Measurements from ENCODE around the gene STK32B.

STK32B gene

GRCh38 chr4:5479518-5480060, 428.3 kb downstream of the STK32B start:
- no peak for DNase-seq

GRCh38 chr4:5488413-5488812, 437.1 kb downstream of the STK32B start:
- DNase-seq, result no peak

- DNase-seq, result no peak
These were observed 438.0 kb downstream of the STK32B start for GRCh38 chr4:5489260-5489659.

GRCh38 chr4:5497489-5497888, 446.2 kb downstream of the STK32B start:
- no peak for DNase-seq

GRCh38 chr4:5500165-5500564, 448.9 kb downstream of the STK32B start:
- no peak for DNase-seq

DNA sequence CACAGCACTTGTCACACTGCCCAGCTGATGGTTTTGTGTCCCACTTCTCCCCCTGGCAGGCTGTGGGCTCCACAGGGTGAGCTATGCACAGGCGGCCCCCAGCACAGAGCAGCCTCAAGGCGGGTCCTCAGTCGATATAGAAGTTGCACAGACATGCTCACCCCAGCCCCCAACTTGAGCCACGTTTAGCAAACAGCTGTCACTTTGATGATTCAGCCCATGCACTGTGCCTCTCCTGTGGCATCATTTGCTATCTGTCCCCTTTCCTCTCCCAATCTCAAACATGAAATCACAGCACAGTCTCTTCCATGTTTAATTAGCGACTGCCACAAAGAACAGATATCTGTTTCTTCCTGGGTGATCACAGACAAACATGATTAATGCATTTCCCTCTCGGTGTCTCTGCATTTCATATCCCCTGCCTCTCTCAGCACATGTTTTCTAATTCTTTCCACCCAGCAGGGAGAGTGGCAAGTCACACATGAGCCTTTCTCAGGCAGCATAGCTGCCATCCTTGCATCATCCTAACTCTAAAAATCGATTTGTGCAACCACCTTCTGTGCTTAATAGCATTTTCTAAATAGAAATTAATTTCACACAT, 452.2 kb downstream of the STK32B start:
- DNase-seq, result no peak

DNA sequence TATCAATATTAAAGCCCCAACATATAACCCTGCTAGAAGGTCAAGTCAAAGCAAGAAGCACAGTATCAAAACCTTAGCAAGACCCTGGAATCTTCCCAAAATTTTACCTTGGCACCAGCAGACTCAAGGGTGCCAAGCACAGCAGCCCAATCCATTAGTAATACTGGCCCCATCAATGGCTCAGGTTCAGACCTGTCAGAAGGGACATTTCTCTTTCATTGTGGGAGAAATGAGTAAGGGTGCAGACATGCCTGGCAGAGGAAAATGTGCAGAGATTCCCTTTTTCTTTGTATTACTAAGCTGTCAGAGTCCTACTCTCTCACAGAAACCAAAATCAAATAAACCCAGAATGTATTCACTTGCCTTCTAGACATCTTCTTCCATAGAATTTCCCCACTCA, 453.2 kb downstream of the STK32B start:
- DNase-seq, result no peak

DNA sequence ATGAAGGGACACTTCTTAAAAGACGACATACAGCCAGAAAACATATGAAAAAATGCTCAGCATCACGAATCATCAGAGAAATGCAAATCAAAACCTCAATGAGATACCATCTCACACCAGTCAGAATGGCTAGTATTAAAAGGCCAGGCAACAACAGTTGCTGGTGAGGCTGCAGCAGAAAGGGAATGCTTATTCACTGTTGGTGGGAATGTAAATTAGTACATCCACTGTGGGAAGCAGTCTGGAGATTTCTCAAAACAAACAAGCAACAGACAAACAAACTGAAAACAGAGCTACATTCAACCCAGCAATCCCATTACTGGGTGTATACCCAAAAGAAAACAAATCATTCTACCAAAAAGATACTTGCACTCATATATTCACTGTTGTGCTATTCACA, 459.2 kb downstream of the STK32B start:
- no peak for DNase-seq

DNA sequence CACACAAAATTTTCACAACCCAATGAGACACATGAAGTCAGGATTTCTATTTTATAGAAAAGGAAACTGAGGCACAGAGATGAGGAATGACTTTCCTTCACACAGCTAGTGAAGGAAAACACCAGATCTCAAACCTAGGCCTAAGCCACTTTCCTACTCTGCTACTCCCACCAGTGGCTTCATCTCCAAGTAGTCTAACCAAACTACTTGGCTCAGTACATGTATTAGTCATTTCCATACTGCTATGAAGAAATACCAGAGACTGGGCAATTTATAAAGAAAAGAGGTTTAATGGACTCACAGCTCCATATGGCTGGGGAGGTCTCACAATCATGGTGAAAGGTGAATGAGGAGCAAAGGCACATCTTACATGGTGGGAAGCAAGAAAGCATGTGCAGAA, 460.5 kb downstream of the STK32B start:
- DNase-seq, result no peak

DNA sequence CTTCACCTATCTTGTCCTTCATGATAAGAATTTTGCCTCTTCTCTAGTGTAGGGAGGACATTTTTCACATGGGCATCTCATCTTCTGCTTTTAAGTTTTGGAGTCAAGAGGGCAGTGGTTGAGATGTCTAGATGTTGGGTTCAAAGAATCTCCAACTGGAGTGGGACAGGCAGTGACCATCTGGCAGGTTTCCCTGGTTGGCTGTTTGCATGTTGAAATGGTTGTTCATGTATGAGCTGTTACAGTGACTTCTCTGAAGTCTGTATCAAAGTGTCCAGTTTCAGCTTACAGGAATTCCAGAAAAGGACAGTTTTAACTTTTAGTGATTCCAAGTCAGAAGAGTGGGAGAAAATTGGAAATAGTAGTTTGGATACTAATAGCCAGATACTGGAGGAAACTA, 464.4 kb downstream of the STK32B start:
- no peak for DNase-seq

- DNase-seq, result no peak
These were observed 466.1 kb downstream of the STK32B start for GRCh38 chr4:5517372-5517771.

DNA sequence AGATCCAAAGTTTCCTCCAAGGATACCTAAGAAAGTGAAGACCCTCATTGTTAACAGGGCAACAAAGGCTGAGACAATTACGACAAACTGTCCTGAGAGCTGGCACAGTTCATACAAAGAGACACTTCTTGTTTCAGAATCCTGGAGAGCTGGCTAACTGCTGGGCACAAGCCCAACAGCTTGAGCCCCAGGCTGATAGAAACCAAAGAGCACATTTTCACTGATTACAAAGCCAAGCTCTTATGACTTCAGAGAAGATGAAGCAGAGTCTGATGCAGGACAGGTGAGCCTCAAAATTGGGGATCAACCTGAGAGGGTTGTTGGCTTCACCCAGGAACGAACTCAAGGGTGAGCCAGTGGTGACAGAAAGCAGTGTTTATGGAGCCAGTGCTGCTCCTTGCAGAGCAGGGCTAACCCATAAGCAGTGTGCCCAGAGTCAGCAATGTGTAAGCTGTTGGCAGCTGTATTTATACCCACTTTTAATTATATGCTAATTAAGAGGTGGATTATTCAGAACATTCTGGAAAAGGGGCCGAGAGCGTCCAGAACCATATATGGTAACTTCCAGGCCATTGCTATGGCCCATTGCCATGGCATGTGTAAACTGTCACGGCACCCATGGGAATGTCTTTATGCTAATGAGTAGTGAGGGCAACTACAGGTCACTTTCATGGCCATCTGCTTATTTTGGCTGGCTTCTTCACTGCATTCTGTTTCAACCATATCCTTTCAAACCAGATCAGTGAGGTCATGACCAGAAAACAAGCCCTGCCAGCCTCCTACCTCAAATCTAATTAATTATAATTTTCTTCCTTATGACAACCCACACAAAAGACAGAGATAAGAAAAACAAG, 473.4 kb downstream of the STK32B start:
- no peak for DNase-seq

GRCh38 chr4:5526080-5526846, 475.0 kb downstream of the STK32B start:
- DNase-seq, result no peak

DNA sequence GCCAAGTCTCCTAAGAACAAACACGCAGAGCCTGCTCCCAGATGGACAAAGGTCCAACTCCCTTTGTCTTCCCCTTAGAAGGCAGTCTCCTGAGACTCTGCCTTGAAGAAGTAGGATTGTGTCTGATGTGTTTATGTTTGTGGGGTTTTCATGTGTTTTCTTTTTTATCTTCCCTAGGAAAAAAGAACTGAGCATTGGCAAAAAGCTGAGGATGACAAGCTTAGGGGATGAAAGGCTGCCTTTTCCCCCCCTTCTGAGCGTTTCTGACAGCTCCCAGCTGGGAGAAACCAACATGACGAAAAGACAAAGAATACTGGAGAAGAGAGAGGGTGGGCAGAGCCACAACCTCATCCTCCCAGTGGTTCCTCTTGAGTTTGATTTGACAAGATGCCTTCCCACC, 475.9 kb downstream of the STK32B start:
- no peak for DNase-seq

DNA sequence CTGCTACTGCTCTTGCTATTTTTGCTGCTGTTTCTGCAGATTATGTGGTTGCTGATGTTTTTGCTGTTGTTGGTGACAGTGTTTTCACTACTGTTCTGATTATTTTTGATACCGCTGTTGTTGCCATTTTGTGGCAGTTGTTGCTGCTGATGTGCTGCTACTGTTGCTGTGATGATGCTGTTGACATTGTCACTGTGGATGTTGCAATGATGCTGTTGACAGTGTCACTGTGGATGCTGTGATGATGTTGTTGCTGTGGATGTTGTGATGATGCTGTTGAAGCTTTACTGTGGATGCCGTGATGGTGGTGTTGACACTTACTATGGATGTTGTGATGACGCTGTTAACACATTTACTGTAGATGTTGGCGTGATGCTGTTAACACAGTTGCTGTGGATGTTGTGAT, 476.8 kb downstream of the STK32B start:
- DNase-seq, result no peak

DNA sequence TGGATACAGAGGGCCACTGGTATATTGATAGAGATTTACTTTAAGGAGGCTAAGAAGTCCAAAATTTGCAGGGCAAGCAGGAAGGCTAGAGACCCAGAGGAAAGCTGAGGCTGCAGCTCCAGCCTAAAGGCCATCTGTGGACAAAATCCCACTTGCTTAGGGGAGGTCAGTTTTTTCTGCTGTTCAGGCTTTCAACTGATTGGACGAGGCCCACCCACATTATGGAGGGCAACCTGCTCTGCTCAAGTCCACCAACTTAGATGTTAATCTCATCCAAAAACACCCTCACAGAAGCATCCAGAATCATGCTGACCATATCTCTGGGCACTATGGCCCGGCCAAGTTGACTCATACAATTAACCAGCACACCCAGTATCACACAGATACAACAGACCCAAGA, 480.8 kb downstream of the STK32B start:
- no peak for DNase-seq

DNA sequence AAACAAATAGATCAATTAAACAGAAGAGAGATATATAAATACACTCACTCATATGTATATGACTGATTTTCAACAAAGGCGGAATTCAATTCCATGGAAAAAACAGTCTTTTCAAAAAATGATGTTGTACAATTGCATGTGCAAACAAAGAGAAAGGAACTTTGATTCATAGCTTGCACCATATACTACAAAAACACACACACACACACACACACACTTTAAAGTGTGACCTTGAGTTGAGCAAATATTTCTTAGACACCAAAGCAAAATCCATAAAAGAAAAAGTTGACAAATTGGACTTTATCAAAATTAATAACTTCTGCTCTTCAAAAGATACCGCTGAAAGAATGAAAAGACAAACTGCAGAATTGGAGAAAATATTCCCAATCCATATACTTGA, 488.3 kb downstream of the STK32B start:
- DNase-seq, result no peak

GRCh38 chr4:5541169-5541568, 489.9 kb downstream of the STK32B start:
- no peak for DNase-seq

DNA sequence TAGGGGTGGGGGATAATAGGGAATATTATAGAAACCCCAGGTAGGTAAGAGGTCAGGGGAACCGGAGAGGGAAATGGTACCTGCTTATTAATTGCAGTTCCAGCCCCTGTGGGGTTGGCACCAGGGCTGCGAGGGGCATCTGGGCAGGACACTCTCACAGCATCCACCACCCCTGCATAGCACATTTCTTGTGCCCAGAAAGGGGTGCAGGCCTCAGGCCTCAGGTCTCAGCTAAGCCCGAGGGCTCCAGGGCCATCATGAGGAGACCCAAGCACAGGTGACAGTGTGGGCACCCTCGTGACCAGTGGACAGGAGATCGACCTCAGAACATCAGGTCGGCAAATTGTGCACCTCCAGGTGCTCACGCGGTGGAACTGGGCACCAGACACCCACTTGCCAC, 492.4 kb downstream of the STK32B start:
- DNase-seq, result no peak

GRCh38 chr4:5544762-5545161, 493.5 kb downstream of the STK32B start:
- DNase-seq, result no peak

GRCh38 chr4:5545271-5545670, 494.0 kb downstream of the STK32B start:
- no peak for DNase-seq

DNA sequence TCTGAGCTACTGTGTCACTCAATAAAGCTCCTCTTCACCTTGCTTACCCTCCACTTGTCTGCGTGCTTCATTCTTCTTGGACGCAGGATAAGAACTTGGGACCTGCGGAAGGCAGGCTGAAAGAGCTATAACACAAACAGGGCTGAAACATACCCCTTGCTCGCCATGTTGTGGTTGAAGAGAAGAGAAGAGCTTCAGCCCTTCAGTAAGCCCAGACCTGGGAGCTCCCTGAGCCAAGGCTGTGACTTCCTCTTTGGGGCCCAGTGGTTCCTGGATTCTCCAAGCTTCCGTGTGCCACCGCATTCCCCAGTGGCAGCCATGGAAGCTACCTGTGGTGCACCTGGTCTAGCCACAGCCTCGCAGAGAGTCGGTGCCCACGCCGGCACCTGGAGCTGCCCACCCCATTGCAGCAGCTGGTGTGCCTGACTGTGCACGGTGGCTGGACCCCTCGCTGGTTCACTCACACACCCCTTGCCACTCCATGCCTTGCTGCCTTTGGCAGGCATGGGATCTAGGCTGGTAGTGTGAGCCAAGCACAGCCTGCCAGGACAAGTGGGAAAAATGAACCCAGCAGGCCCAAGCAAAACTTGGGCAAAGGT, 496.5 kb downstream of the STK32B start:
- DNase-seq, result no peak
